Measurements from ENCODE around the gene AGBL5. TPM values are rescaled to one million over a fixed set of nuclear protein-coding genes. Genes with fewer than 3 reads are reported as not detected.

Gene AGBL5
- total and polyA plus RNA-seq, 2 of the 13 experiments (the other 11 are each of a cell fraction or from before 2014, with no cell fraction given): 55.9 to 73.3 TPM

GRCh38 chr2:27092696-27093429, 41.4 kb downstream of the AGBL5 start (continued):
- TF ChIP-seq, protein P1, sequence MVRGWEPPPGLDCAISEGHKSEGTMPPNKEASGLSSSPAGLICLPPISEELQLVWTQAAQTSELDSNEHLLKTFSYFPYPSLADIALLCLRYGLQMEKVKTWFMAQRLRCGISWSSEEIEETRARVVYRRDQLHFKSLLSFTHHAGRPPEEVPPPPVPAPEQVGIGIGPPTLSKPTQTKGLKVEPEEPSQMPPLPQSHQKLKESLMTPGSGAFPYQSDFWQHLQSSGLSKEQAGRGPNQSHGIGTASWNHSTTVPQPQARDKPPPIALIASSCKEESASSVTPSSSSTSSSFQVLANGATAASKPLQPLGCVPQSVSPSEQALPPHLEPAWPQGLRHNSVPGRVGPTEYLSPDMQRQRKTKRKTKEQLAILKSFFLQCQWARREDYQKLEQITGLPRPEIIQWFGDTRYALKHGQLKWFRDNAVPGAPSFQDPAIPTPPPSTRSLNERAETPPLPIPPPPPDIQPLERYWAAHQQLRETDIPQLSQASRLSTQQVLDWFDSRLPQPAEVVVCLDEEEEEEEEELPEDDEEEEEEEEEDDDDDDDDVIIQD (CRISPR knock-in tag; IDR thresholded peaks at IDR 0.05; ENCODE audit: low read depth): peak; percentile 69; the same call in 1 of the 2 replicates
- TF ChIP-seq ZBTB7A (CRISPR knock-in tag; IDR thresholded peaks at IDR 0.05) (peak; percentile 87), TARDBP (CRISPR knock-in tag; IDR thresholded peaks at IDR 0.05) (peak; percentile 90), ZNF776 (CRISPR knock-in tag; IDR thresholded peaks at IDR 0.05) (no peak), ZSCAN9 (CRISPR knock-in tag; IDR thresholded peaks at IDR 0.05; ENCODE audit: borderline replicate concordance) (peak; percentile 72; the same call in 1 of the 2 replicates), SKI (IDR thresholded peaks at IDR 0.05; ENCODE audit: partially characterized antibody) (peak; percentile 70), HOXA7 (CRISPR knock-in tag; IDR thresholded peaks at IDR 0.05) (no peak), CREBL2 (CRISPR knock-in tag; IDR thresholded peaks at IDR 0.05; ENCODE audit: borderline replicate concordance) (0 out of 2 replicates have a peak, but pooled peaks have one; percentile 0), MIXL1 (CRISPR knock-in tag; IDR thresholded peaks at IDR 0.05) (peak; percentile 78; the same call in 1 of the 2 replicates), ZNF546 (CRISPR knock-in tag; conservative IDR thresholded peaks at IDR 0.05) (no peak; the same call in 1 of the 2 replicates), ZBTB38 (CRISPR knock-in tag; IDR thresholded peaks at IDR 0.05) (peak; percentile 66), SNAI1 (CRISPR knock-in tag; IDR thresholded peaks at IDR 0.05; ENCODE audit: borderline replicate concordance) (0 out of 2 replicates have a peak, but pooled peaks have one; percentile 38), ZNF232 (CRISPR knock-in tag; IDR thresholded peaks at IDR 0.05; ENCODE audit: borderline replicate concordance) (no peak), ZBTB25 (CRISPR knock-in tag; IDR thresholded peaks at IDR 0.05) (peak; percentile 81), ZNF577 (CRISPR knock-in tag; IDR thresholded peaks at IDR 0.05; ENCODE audit: borderline replicate concordance, low read depth) (no peak), TRAFD1 (CRISPR knock-in tag; IDR thresholded peaks at IDR 0.05; ENCODE audit: borderline replicate concordance) (peak; percentile 86; the same call in 1 of the 2 replicates), ZNF230 (CRISPR knock-in tag; IDR thresholded peaks at IDR 0.05) (peak; percentile 69; the same call in 1 of the 2 replicates), MED13 (CRISPR knock-in tag; IDR thresholded peaks at IDR 0.05) (peak; percentile 61; the same call in 1 of the 2 replicates), ZNF12 (CRISPR knock-in tag; IDR thresholded peaks at IDR 0.05) (no peak)

Data from HepG2 (cell line).